Tibial nerve (tissue), 4 donors: ENCODE measurements around the gene CHRNG. TPM values are rescaled to one million over a fixed set of nuclear protein-coding genes. Genes with fewer than 3 reads are reported as not detected.
A peak's percentile ranks its signal among the peaks of the same experiment; 100 is the strongest.

ENCODE experiments used
- DNase-seq, 2 donors: peaks; one replicate each; pipeline ENCODE4 v3.0.0-alpha.2; 2019; ENCODE audit warnings: low spot score in 2 of 2
- H3K27ac ChIP-seq, 4 donors: fragments of 200-600 bp; sonication (generic) in 3 of 4; one replicate each; pipeline ENCODE4 v1.5.1; 2017 to 2019; ENCODE audit warnings: mild to moderate bottlenecking in 1 of 4
- H3K27me3 ChIP-seq, 2 donors: fragments of 200-600 bp; sonication (generic) in 1 of 2; one replicate each; pipeline versions ENCODE4 v1.5.1 to v1.6.0; 2017 to 2019
- H3K36me3 ChIP-seq, 3 donors: fragments of 200-600 bp; sonication (generic); one replicate each; pipeline ENCODE4 v1.5.1; 2018 to 2019
- H3K4me1 ChIP-seq, 4 donors: fragments of 200-600 bp; sonication (generic) in 3 of 4; one replicate each; pipeline ENCODE4 v1.5.1; 2017 to 2019
- H3K4me3 ChIP-seq, 4 donors: fragments of 200-600 bp; sonication (generic) in 3 of 4; one replicate each; pipeline ENCODE4 v1.5.1; 2017 to 2019; ENCODE audit warnings: mild to moderate bottlenecking in 1 of 4, moderate library complexity in 1 of 4
- H3K9me3 ChIP-seq, 4 donors: fragments of 200-600 bp; sonication (generic) in 3 of 4; one replicate each; pipeline ENCODE4 v1.5.1; 2017 to 2019
- CTCF ChIP-seq, 5 experiments: fragments of 200-600 bp in 3 of 5; fragments of 450-650 bp in 2 of 5; sonication (generic) in 3 of 5; IDR thresholded peaks; one replicate each; pipeline ENCODE4 v1.5.1; 2016 to 2019; ENCODE audit warnings: antibody characterized with exemption in 5 of 5, mild to moderate bottlenecking in 3 of 5, moderate library complexity in 2 of 5
- EP300 ChIP-seq, 2 donors: sonication (generic); formaldehyde crosslinking; IDR thresholded peaks; one replicate each; pipeline ENCODE4 v1.6.1; 2017; ENCODE audit warnings: antibody characterized with exemption in 2 of 2, mild to moderate bottlenecking in 1 of 2
- POLR2A ChIP-seq, 2 donors: fragments of 450-650 bp; IDR thresholded peaks; one replicate each; pipeline ENCODE4 v1.6.1; 2017; ENCODE audit warnings: antibody characterized with exemption in 2 of 2, mild to moderate bottlenecking in 2 of 2, moderate library complexity in 2 of 2
- WGBS, 2 donors: methylation state at CpG; one replicate each; pipeline ENCODE4 v1.1.5; 2018; 5-methylcytosine and 5-hydroxymethylcytosine counted together
- total RNA-seq, 4 donors: library from RNA; depleted of rRNA; stranded (reverse); fragments of >200 nt; gene quantifications; one replicate each; pipeline ENCODE4 v1.1.0, GENCODE V29; 2016

The CHRNG gene
- total RNA-seq, 4 donors from 2014 or later: not detected

GRCh38 chr2:232497348-232497747, 42.1 kb upstream of the CHRNG start:
- H3K9me3 ChIP-seq: no peaks in the 10 kb centered on the region
- WGBS, 2 donors: 62 to 72% methylated on average over 13 of the region's 13 CpGs
- no peaks in the 10 kb centered on the region for H3K36me3 ChIP-seq
- no peak for TF ChIP-seq EP300 (IDR thresholded peaks at IDR 0.05)
- TF ChIP-seq POLR2A (IDR thresholded peaks at IDR 0.05): no peak
- TF ChIP-seq CTCF (IDR thresholded peaks at IDR 0.05): no peak
- no peak for DNase-seq
- no peak overlapping the region for H3K27ac ChIP-seq
- no peak overlapping the region for H3K4me3 ChIP-seq
- H3K4me1 ChIP-seq: peaks cover 0 to 2% (median 0%) of the 10 kb centered on the region in 4 donors
- H3K27me3 ChIP-seq: peaks cover 0 to 11% of the 10 kb centered on the region in 2 donors

- no peaks in the 10 kb centered on the region for H3K36me3 ChIP-seq
- H3K27ac ChIP-seq: no peak overlapping the region
- H3K4me3 ChIP-seq: no peak overlapping the region
- no peak for DNase-seq
- H3K9me3 ChIP-seq: no peaks in the 10 kb centered on the region
- H3K27me3 ChIP-seq: peaks cover 0 to 22% of the 10 kb centered on the region in 2 donors
- WGBS, 2 donors: 94 to 98% methylated on average over 3 of the region's 3 CpGs
- peaks cover 0 to 13% (median 3%) of the 10 kb centered on the region in 4 donors for H3K4me1 ChIP-seq
- TF ChIP-seq EP300 (IDR thresholded peaks at IDR 0.05) (no peak), CTCF (IDR thresholded peaks at IDR 0.05) (no peak), POLR2A (IDR thresholded peaks at IDR 0.05) (no peak)
Observed at GRCh38 chr2:232498452-232498851, 41.0 kb upstream of the CHRNG start.

- no peaks in the 10 kb centered on the region for H3K9me3 ChIP-seq
- no peak for TF ChIP-seq EP300 (IDR thresholded peaks at IDR 0.05)
- no peak for TF ChIP-seq CTCF (IDR thresholded peaks at IDR 0.05)
- TF ChIP-seq POLR2A (IDR thresholded peaks at IDR 0.05): no peak
- DNase-seq: no peak
Observed at GRCh38 chr2:232501331-232501771, 38.1 kb upstream of the CHRNG start.

GRCh38 chr2:232501794-232502390, 37.6 kb upstream of the CHRNG start:
- no peak for TF ChIP-seq EP300 (IDR thresholded peaks at IDR 0.05)
- TF ChIP-seq CTCF (IDR thresholded peaks at IDR 0.05): no peak
- TF ChIP-seq POLR2A (IDR thresholded peaks at IDR 0.05): no peak
- 51 to 52% methylated on average over 10 of the region's 10 CpGs for WGBS, 2 donors

More at GRCh38 chr2:232501331-232501771, 38.1 kb upstream of the CHRNG start:
- 72 to 79% methylated on average over 9 of the region's 9 CpGs for WGBS, 2 donors
- Histone ChIP-seq H3K27me3 (peaks cover 0 to 49% of the 10 kb centered on the region in 2 donors), H3K4me3 (no peak overlapping the region), H3K36me3 (no peaks in the 10 kb centered on the region), H3K27ac (no peak overlapping the region), H3K4me1 (peaks cover 0 to 17% (median 3%) of the 10 kb centered on the region in 4 donors)

GRCh38 chr2:232502511-232502910, 37.0 kb upstream of the CHRNG start:
- Histone ChIP-seq H3K36me3 (no peaks in the 10 kb centered on the region), H3K4me3 (peak overlapping the region in 1 of 4 donors; percentile 47), H3K27ac (no peak overlapping the region), H3K27me3 (peaks cover 0 to 53% of the 10 kb centered on the region in 2 donors), H3K9me3 (no peaks in the 10 kb centered on the region), H3K4me1 (peaks cover 0 to 17% (median 3%) of the 10 kb centered on the region in 4 donors)
- WGBS, 2 donors: 7 to 22% methylated on average over 20 of the region's 21 CpGs
- no peak for DNase-seq
- TF ChIP-seq POLR2A (IDR thresholded peaks at IDR 0.05) (no peak), CTCF (IDR thresholded peaks at IDR 0.05) (no peak), EP300 (IDR thresholded peaks at IDR 0.05) (no peak)

More at GRCh38 chr2:232501794-232502390, 37.6 kb upstream of the CHRNG start:
- Histone ChIP-seq H3K27ac (no peak overlapping the region), H3K36me3 (no peaks in the 10 kb centered on the region), H3K27me3 (peaks cover 0 to 51% of the 10 kb centered on the region in 2 donors), H3K4me1 (peaks cover 0 to 17% (median 3%) of the 10 kb centered on the region in 4 donors), H3K4me3 (no peak overlapping the region), H3K9me3 (no peaks in the 10 kb centered on the region)
- DNase-seq: no peak
